Kidney capillary endothelial cell (primary cell): ENCODE data around the gene C3orf20.

Source experiments
- DNase-seq: peaks from one replicate; pipeline ENCODE4 v3.0.0-alpha.2; 2018; ENCODE audit warnings: low spot score

Gene C3orf20

DNA sequence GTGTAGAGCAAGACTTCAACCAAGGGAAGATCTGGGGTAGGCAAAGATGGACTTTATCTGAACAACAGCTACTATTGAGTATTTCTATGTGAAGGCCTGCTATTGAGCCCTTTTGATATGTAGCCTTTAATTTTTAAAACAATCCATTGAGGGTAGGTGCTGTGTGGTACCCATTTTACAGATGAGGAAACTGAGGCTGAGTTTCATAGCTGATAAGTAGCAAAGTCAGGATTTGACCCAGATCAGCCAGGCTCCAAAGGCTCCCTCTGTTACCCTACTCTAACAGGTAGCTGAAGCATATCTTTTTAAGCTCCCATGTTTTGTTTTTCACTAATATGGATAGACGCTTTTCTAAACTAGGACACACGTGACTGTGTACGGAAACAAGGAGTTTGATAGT is 141.4 kb downstream of the C3orf20 start:
- no peak for DNase-seq

DNA sequence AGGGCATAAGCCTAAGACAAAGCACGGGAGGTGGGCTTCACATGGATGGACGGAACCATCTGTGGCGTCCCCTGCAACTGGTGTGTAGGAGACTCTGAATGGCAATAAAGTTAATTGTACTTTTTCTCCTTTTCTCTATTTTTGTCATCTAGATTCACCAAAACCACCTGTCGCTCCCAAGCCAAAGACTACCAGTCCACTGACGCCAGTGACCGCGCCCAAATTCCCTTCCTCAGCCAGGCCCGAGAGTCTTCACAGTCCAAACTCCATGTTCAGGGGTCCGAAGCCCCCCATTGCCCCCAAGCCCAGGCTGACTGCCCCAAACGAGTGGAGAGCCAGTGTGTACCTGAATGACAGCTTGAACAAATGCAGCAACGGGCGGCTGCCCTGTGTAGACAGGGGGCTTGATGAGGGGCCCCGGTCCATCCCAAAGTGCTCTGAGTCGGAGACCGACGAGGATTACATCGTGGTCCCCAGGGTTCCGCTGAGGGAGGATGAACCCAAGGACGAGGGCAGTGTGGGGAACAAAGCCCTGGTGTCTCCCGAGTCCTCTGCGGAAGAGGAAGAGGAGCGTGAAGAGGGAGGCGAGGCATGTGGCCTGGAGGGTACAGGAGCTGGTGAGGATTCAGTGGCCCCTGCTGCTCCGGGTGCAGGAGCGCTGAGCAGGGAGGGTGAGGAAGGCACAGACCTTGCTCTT is 144.0 kb downstream of the C3orf20 start, which contains the start of gene FGD5:
Gene FGD5, plus strand, starts transcription at position 159 of the 697 bp plus-strand sequence. Its CDS starts 110 bp downstream, at position 269.
- no peak for DNase-seq

- no peak for DNase-seq
Observed at GRCh38 chr3:14819671-14820070, 144.7 kb downstream of the C3orf20 start.

GRCh38 chr3:14820156-14820555 is 145.2 kb downstream of the C3orf20 start:
- DNase-seq = no peak

DNA sequence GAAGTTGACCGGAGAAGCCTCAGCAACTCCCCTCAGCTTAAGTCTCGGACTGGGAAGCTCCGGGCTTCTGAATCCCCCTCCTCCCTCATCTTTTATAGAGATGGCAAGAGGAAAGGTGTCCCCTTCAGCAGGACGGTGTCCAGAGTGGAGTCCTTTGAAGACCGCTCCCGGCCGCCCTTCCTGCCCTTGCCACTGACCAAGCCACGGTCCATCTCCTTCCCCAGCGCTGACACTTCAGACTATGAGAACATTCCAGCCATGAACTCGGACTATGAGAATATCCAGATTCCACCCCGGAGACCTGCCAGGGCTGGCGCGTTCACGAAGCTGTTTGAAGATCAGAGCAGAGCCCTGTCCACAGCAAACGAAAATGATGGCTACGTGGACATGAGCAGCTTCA is 146.2 kb downstream of the C3orf20 start:
- no peak for DNase-seq

GRCh38 chr3:14822134-14822533 is 147.2 kb downstream of the C3orf20 start:
- no peak for DNase-seq
